GM21529 (cell line): ENCODE data around the gene ABCE1.
A peak's percentile ranks its signal among the peaks of the same experiment; 100 is the strongest.
"Not testable (repeated sequence)": the region's sequence is repeated elsewhere in the genome, so short reads cannot be mapped to it uniquely, and the experiment has no call there.

Experiments used
- ATAC-seq: cut with Tn5 transposase; IDR thresholded peaks from one replicate; pipeline ENCODE4 v1.9.1; 2021; ENCODE audit not compliant: unreplicated experiment

Gene ABCE1

GRCh38 chr4:145102619-145103018, 4.5 kb downstream of the ABCE1 start:
- ATAC-seq = no peak

GRCh38 chr4:145103496-145103895, 5.4 kb downstream of the ABCE1 start:
- no peak for ATAC-seq

- ATAC-seq = no peak
Measured at GRCh38 chr4:145107126-145107525, 9.0 kb downstream of the ABCE1 start.

GRCh38 chr4:145108128-145108527, 10.0 kb downstream of the ABCE1 start:
- ATAC-seq = no peak

- no peak for ATAC-seq
Measured at GRCh38 chr4:145125396-145125795, 27.3 kb downstream of the ABCE1 start.

GRCh38 chr4:145130130-145130529, 32.0 kb downstream of the ABCE1 start:
- no peak for ATAC-seq

GRCh38 chr4:145130788-145131399, 32.8 kb downstream of the ABCE1 start:
- ATAC-seq = no peak

GRCh38 chr4:145131848-145132247, 33.7 kb downstream of the ABCE1 start:
- no peak for ATAC-seq

- ATAC-seq = peak; percentile 79
Measured at GRCh38 chr4:145132511-145133098, 34.5 kb downstream of the ABCE1 start.

GRCh38 chr4:145136219-145136618, 38.1 kb downstream of the ABCE1 start:
- not testable (repeated sequence) for ATAC-seq

- ATAC-seq = no peak
Measured at GRCh38 chr4:145148980-145149379, 50.9 kb downstream of the ABCE1 start.

GRCh38 chr4:145153181-145153903, 55.2 kb downstream of the ABCE1 start:
- ATAC-seq = no peak

GRCh38 chr4:145153904-145154298, 55.8 kb downstream of the ABCE1 start:
- ATAC-seq = peak; percentile 63

- peak; percentile 78 for ATAC-seq
Measured at GRCh38 chr4:145154573-145154972, 56.5 kb downstream of the ABCE1 start.

GRCh38 chr4:145155268-145155870, 57.3 kb downstream of the ABCE1 start:
- ATAC-seq = no peak

GRCh38 chr4:145156986-145157385, 58.9 kb downstream of the ABCE1 start:
- ATAC-seq = no peak

GRCh38 chr4:145161549-145161948, 63.4 kb downstream of the ABCE1 start:
- no peak for ATAC-seq

GRCh38 chr4:145167887-145168286, 69.8 kb downstream of the ABCE1 start:
- ATAC-seq = no peak

- ATAC-seq = no peak
Measured at GRCh38 chr4:145168581-145169187, 70.6 kb downstream of the ABCE1 start.

- ATAC-seq = no peak
Measured at GRCh38 chr4:145170223-145170622, 72.1 kb downstream of the ABCE1 start.

- no peak for ATAC-seq
Measured at GRCh38 chr4:145171911-145172310, 73.8 kb downstream of the ABCE1 start.
